Neutrophil (primary cell): ENCODE measurements around the gene TET1.

Experiments
- H3K27ac ChIP-seq: fragments of 200-600 bp; sonication (generic); 2 replicates; pipeline ENCODE4 v1.5.1; 2016; ENCODE audit warnings: mild to moderate bottlenecking, moderate library complexity
- H3K27me3 ChIP-seq: fragments of 200-600 bp; sonication (generic); 2 replicates; pipeline ENCODE4 v1.6.0; 2016; ENCODE audit warnings: mild to moderate bottlenecking
- H3K36me3 ChIP-seq: fragments of 200-600 bp; sonication (generic); 2 replicates; pipeline ENCODE4 v1.5.1; 2017
- H3K4me1 ChIP-seq, 2 experiments: fragments of 200-600 bp in 1 of 2; sonication (generic) in 1 of 2; 1 replicate in 1 of 2; 2 replicates in 1 of 2; pipeline versions ENCODE4 v1.5.1 to v1.6.1; 2013 to 2016; ENCODE audit warnings: low read depth in 1 of 2, low read length in 1 of 2, mild to moderate bottlenecking in 1 of 2, moderate library complexity in 1 of 2; ENCODE audit not compliant: control insufficient read depth in 1 of 2, insufficient read depth in 1 of 2
- H3K4me3 ChIP-seq, 2 experiments: fragments of 200-600 bp in 1 of 2; sonication (generic) in 1 of 2; 1 replicate in 1 of 2; 2 replicates in 1 of 2; pipeline ENCODE4 v1.5.1; 2013 to 2016; ENCODE audit warnings: low read depth in 1 of 2, low read length in 1 of 2, mild to moderate bottlenecking in 1 of 2, moderate library complexity in 1 of 2
- H3K9me3 ChIP-seq: fragments of 200-600 bp; sonication (generic); 2 replicates; pipeline ENCODE4 v1.5.1; 2016
- CTCF ChIP-seq: fragments of 200-600 bp; sonication (generic); IDR thresholded peaks from 2 replicates; pipeline ENCODE4 v1.5.1; 2016; ENCODE audit warnings: antibody characterized with exemption

The TET1 gene

DNA sequence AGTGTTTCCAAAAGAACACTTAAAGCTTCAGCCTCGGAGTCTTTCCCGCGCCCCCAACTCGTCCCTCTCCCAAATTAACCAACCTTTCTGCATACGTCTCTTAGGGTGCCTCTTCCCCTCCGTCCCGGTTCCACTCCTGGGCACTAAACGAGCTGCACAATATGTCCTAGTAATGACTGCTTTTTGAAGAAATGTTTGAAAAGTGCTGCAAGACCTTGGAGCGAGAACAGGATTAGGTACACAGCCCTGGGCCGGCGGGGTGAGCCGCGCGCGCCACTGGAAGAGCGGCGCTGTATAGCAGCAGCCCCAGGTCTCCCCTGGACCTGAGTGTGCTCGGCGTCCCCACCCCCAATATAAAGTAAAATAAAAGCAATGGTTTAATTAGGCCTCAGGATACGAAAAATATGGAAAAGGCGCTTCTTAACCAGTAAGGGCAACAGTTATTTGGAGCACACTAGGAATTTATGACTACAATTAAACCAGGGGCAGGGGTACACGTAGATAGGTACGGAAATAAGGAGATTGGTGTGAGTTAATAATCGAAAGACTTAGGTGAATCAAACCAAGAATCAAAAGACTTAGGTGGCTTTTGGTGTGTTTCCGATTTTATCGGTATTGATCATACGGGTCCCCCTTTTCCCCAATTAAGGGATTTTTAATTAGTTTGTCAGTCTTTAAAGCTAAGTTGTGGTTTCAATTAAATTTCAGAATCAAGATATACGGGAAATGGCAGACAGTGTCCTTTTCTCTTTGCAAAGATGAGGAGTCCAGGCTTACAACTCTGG is 1.9 kb downstream of the TET1 start:
- no peak for TF ChIP-seq CTCF
- peaks cover 100% of the 10 kb centered on the region for H3K27me3 ChIP-seq
- no peak overlapping the region for H3K27ac ChIP-seq
- no peaks in the 10 kb centered on the region for H3K36me3 ChIP-seq
- no peak overlapping the region for H3K4me3 ChIP-seq
- no peaks in the 10 kb centered on the region for H3K9me3 ChIP-seq
- peaks cover 20 to 26% of the 10 kb centered on the region in 2 experiments for H3K4me1 ChIP-seq

GRCh38 chr10:68562661-68563570 is 2.8 kb downstream of the TET1 start:
- TF ChIP-seq CTCF: no peak
- no peaks in the 10 kb centered on the region for H3K36me3 ChIP-seq
- H3K27me3 ChIP-seq: peaks cover 100% of the 10 kb centered on the region
- H3K9me3 ChIP-seq: no peaks in the 10 kb centered on the region
- H3K4me3 ChIP-seq: no peak overlapping the region
- H3K27ac ChIP-seq: no peak overlapping the region
- H3K4me1 ChIP-seq: peaks cover 20 to 26% of the 10 kb centered on the region in 2 experiments

DNA sequence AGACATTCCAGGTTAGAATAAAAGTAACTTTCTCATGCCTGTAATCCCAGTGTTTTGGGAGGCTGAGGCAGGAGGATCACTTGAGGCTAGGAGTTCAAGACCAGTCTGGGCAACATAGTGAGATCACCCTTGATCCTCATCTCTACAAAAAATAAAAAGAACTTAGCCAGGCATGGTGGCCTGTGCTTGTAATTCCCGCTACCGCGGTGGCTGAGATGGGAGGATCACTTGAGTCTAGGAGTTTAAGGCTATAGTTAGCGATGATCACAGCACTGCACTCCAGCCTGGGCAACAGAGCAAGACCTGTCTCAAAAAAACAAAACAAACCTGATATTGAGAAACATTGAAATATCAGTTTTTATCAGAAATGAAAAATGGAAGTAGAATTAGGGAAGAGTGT is 4.6 kb downstream of the TET1 start:
- Histone ChIP-seq H3K4me1 (peaks cover 17 to 24% of the 10 kb centered on the region in 2 experiments), H3K27me3 (peaks cover 99% of the 10 kb centered on the region), H3K4me3 (no peak overlapping the region), H3K36me3 (no peaks in the 10 kb centered on the region), H3K9me3 (no peaks in the 10 kb centered on the region), H3K27ac (no peak overlapping the region)
- TF ChIP-seq CTCF: no peak

DNA sequence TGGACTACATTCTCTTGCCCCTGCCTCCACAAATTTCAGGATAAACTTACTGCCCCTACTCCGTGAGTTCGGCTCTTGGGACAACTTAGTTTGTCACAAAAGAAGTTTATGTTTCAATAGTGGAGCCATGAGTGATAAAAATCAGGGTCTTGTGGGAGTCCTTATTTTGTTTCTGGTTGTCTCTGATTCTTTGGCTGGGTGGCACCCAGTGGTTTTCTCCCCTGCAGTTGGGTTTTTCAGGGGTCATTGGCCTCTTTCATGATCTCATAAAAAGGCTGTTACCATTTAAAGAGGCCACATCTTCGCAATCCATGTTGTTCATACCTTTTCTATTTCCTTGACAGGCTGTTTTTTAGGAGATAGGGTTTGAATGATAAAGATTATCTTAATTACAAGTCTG is 5.5 kb downstream of the TET1 start:
- Histone ChIP-seq H3K4me1 (peaks cover 8 to 14% of the 10 kb centered on the region in 2 experiments), H3K9me3 (no peaks in the 10 kb centered on the region), H3K27me3 (peaks cover 92% of the 10 kb centered on the region), H3K4me3 (no peak overlapping the region), H3K27ac (no peak overlapping the region), H3K36me3 (no peaks in the 10 kb centered on the region)
- TF ChIP-seq CTCF: no peak

DNA sequence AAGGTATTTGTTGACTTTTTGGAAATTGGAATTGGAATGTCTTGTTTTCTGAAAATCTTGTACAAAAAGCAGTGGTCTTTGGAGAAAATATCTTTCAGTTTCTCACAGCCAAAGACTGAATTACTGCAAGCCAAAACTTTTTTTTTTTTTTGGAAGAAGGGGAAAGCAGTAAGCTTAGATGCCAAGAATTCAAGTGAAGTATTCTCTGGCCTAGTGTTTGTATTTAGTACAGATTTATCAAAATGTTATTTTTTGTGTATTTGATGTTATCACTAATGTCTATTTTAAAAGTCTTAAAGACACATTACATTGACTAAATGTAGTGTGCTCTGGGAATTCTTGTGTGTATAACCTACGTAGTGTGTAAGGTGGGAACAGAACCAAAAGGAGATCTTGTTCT is 6.2 kb downstream of the TET1 start:
- Histone ChIP-seq H3K27ac (no peak overlapping the region), H3K4me1 (peaks cover under 1 to 7% of the 10 kb centered on the region in 2 experiments), H3K9me3 (no peaks in the 10 kb centered on the region), H3K27me3 (peaks cover 85% of the 10 kb centered on the region), H3K4me3 (no peak overlapping the region), H3K36me3 (no peaks in the 10 kb centered on the region)
- TF ChIP-seq CTCF: no peak
